ENCODE measurements around the gene USP17L18.
"Not testable (repeated sequence)": the region's sequence is repeated elsewhere in the genome, so short reads cannot be mapped to it uniquely, and the experiment has no call there.

USP17L18 gene, protein sequence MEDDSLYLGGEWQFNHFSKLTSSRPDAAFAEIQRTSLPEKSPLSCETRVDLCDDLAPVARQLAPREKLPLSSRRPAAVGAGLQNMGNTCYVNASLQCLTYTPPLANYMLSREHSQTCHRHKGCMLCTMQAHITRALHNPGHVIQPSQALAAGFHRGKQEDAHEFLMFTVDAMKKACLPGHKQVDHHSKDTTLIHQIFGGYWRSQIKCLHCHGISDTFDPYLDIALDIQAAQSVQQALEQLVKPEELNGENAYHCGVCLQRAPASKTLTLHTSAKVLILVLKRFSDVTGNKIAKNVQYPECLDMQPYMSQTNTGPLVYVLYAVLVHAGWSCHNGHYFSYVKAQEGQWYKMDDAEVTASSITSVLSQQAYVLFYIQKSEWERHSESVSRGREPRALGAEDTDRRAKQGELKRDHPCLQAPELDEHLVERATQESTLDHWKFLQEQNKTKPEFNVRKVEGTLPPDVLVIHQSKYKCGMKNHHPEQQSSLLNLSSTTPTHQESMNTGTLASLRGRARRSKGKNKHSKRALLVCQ

DNA sequence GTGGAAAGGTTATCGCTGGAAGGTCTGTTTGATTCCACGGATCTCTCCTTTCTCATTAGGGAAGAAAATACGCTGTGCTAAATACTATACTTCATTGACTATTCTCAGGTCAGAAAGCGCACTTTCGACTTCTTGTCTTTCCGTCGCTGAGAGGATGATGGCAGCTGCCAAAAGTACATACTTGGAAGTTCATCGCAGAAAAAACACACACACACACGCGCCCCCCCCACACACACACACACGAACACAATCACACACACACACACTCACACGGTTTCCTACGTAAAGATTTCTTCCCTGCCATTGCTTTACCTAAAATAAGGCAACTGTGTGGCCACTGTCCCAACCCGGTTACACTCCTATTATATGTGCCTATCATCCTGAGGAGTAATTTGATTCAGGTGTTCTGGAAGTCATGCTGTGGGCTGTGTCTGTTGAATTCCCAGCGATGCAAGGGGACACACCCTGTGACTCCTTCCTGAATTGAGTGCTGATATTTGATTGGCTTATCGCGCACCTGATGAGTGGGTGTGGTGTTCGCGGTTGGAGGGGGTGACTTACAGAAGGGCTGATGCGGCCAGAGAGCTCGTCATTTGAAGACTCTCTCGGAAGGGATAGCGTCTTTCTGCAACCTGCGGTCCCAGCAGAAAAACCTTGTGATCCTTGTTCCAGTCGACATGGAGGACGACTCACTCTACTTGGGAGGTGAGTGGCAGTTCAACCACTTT, at the start of gene USP17L18:
Gene USP17L18 (plus strand): TSS at position 678 of the 728 bp plus-strand sequence. CDS start 0 bp downstream, at position 678.
- DNase-seq = not testable (repeated sequence)

DNA sequence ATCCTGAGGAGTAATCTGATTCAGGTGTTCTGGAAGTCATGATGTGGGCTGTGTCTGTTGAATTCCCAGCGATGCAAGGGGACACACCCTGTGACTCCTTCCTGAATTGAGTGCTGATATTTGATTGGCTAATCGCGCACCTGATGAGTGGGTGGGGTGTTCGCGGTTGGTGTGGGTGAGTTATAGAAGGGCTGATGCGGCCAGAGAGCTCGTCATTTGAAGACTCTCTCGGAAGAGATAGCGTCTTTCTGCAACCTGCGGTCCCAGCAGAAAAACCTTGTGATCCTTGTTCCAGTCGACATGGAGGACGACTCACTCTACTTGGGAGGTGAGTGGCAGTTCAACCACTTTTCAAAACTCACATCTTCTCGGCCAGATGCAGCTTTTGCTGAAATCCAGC, 38.1 kb upstream of the USP17L18 start, which contains the start of gene USP17L10:
Gene USP17L10 (plus strand): TSS at position 301 of the 400 bp plus-strand sequence. CDS start 0 bp downstream, at position 301.
- not testable (repeated sequence) for DNase-seq

DNA sequence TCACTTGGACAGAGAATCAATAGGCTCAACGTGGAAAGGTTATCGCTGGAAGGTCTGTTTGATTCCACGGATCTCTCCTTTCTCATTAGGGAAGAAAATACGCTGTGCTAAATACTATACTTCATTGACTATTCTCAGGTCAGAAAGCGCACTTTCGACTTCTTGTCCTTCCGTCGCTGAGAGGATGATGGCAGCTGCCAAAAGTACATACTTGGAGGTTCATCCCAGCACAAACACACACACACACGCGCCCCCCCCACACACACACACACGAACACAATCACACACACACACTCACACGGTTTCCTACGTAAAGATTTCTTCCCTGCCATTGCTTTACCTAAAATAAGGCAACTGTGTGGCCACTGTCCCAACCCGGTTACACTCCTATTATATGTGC, 33.7 kb upstream of the USP17L18 start:
- DNase-seq = not testable (repeated sequence)

DNA sequence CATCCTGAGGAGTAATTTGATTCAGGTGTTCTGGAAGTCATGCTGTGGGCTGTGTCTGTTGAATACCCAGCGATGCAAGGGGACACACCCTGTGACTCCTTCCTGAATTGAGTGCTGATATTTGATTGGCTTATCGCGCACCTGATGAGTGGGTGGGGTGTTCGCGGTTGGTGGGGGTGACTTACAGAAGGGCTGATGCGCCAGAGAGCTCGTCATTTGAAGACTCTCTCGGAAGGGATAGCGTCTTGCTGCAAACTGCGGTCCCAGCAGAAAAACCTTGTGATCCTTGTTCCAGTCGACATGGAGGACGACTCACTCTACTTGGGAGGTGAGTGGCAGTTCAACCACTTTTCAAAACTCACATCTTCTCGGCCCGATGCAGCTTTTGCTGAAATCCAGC, 33.3 kb upstream of the USP17L18 start, which contains the start of gene USP17L11:
Gene USP17L11 (plus strand): TSS at position 301 of the 400 bp plus-strand sequence. CDS start 0 bp downstream, at position 301.
- DNase-seq = not testable (repeated sequence)

DNA sequence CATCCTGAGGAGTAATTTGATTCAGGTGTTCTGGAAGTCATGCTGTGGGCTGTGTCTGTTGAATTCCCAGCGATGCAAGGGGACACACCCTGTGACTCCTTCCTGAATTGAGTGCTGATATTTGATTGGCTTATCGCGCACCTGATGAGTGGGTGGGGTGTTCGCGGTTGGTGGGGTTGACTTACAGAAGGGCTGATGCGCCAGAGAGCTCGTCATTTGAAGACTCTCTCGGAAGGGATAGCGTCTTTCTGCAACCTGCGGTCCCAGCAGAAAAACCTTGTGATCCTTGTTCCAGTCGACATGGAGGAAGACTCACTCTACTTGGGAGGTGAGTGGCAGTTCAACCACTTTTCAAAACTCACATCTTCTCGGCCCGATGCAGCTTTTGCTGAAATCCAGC, 28.6 kb upstream of the USP17L18 start, which contains the start of gene USP17L12:
Gene USP17L12 (plus strand): TSS at position 301 of the 400 bp plus-strand sequence. CDS start 0 bp downstream, at position 301.
- DNase-seq = not testable (repeated sequence)

DNA sequence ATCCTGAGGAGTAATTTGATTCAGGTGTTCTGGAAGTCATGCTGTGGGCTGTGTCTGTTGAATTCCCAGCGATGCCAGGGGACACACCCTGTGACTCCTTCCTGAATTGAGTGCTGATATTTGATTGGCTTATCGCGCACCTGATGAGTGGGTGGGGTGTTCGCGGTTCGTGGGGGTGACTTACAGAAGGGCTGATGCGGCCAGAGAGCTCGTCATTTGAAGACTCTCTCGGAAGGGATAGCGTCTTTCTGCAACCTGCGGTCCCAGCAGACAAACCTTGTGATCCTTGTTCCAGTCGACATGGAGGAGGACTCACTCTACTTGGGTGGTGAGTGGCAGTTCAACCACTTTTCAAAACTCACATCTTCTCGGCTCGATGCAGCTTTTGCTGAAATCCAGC, 23.8 kb upstream of the USP17L18 start, which contains the start of gene USP17L13:
Gene USP17L13 (plus strand): TSS at position 301 of the 400 bp plus-strand sequence. CDS start 0 bp downstream, at position 301.
- not testable (repeated sequence) for DNase-seq

DNA sequence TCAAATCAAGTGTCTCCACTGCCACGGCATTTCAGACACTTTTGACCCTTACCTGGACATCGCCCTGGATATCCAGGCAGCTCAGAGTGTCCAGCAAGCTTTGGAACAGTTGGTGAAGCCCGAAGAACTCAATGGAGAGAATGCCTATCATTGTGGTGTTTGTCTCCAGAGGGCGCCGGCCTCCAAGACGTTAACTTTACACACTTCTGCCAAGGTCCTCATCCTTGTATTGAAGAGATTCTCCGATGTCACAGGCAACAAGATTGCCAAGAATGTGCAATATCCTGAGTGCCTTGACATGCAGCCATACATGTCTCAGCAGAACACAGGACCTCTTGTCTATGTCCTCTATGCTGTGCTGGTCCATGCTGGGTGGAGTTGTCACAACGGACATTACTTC, 18.2 kb upstream of the USP17L18 start:
- DNase-seq = not testable (repeated sequence)

DNA sequence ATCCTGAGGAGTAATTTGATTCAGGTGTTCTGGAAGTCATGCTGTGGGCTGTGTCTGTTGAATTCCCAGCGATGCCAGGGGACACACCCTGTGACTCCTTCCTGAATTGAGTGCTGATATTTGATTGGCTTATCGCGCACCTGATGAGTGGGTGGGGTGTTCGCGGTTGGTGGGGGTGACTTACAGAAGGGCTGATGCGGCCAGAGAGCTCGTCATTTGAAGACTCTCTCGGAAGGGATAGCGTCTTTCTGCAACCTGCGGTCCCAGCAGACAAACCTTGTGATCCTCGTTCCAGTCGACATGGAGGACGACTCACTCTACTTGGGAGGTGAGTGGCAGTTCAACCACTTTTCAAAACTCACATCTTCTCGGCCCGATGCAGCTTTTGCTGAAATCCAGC, 14.3 kb upstream of the USP17L18 start, which contains the start of gene USP17L15:
Gene USP17L15 (plus strand): TSS at position 301 of the 400 bp plus-strand sequence. CDS start 0 bp downstream, at position 301.
- DNase-seq = not testable (repeated sequence)

DNA sequence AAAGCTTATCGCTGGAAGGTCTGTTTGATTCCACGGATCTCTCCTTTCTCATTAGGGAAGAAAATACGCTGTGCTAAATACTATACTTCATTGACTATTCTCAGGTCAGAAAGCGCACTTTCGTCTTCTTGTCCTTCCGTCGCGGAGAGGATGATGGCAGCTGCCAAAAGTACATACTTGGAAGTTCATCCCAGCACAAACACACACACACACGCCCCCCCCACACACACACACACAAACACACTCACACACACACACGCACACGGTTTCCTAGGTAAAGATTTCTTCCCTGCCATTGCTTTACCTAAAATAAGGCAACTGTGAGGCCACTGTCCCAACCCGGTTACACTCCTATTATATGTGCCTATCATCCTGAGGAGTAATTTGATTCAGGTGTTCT, 10.0 kb upstream of the USP17L18 start:
- DNase-seq = not testable (repeated sequence)

DNA sequence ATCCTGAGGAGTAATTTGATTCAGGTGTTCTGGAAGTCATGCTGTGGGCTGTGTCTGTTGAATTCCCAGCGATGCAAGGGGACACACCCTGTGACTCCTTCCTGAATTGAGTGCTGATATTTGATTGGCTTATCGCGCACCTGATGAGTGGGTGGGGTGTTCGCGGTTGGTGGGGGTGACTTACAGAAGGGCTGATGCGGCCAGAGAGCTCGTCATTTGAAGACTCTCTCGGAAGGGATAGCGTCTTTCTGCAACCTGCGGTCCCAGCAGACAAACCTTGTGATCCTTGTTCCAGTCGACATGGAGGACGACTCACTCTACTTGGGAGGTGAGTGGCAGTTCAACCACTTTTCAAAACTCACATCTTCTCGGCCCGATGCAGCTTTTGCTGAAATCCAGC, 4.9 kb upstream of the USP17L18 start, which contains the start of gene USP17L17:
Gene USP17L17 (plus strand): TSS at position 301 of the 400 bp plus-strand sequence. CDS start 0 bp downstream, at position 301.
- DNase-seq = not testable (repeated sequence)

DNA sequence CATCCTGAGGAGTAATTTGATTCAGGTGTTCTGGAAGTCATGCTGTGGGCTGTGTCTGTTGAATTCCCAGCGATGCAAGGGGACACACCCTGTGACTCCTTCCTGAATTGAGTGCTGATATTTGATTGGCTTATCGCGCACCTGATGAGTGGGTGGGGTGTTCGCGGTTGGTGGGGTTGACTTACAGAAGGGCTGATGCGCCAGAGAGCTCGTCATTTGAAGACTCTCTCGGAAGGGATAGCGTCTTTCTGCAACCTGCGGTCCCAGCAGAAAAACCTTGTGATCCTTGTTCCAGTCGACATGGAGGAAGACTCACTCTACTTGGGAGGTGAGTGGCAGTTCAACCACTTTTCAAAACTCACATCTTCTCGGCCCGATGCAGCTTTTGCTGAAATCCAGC, 4.6 kb downstream of the USP17L18 start, which contains the start of gene USP17L19:
Gene USP17L19 (plus strand): TSS at position 301 of the 400 bp plus-strand sequence. CDS start 0 bp downstream, at position 301.
- DNase-seq = not testable (repeated sequence)

DNA sequence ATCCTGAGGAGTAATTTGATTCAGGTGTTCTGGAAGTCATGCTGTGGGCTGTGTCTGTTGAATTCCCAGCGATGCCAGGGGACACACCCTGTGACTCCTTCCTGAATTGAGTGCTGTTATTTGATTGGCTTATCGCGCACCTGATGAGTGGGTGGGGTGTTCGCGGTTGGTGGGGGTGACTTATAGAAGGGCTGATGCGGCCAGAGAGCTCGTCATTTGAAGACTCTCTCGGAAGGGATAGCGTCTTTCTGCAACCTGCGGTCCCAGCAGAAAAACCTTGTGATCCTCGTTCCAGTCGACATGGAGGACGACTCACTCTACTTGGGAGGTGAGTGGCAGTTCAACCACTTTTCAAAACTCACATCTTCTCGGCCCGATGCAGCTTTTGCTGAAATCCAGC, 9.4 kb downstream of the USP17L18 start, which contains the start of gene USP17L20:
Gene USP17L20 (plus strand): TSS at position 301 of the 400 bp plus-strand sequence. CDS start 0 bp downstream, at position 301.
- not testable (repeated sequence) for DNase-seq

DNA sequence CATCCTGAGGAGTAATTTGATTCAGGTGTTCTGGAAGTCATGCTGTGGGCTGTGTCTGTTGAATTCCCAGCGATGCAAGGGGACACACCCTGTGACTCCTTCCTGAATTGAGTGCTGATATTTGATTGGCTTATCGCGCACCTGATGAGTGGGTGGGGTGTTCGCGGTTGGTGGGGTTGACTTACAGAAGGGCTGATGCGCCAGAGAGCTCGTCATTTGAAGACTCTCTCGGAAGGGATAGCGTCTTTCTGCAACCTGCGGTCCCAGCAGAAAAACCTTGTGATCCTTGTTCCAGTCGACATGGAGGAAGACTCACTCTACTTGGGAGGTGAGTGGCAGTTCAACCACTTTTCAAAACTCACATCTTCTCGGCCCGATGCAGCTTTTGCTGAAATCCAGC, 14.1 kb downstream of the USP17L18 start, which contains the start of gene USP17L21:
Gene USP17L21 (plus strand): TSS at position 301 of the 400 bp plus-strand sequence. CDS start 0 bp downstream, at position 301.
- not testable (repeated sequence) for DNase-seq

DNA sequence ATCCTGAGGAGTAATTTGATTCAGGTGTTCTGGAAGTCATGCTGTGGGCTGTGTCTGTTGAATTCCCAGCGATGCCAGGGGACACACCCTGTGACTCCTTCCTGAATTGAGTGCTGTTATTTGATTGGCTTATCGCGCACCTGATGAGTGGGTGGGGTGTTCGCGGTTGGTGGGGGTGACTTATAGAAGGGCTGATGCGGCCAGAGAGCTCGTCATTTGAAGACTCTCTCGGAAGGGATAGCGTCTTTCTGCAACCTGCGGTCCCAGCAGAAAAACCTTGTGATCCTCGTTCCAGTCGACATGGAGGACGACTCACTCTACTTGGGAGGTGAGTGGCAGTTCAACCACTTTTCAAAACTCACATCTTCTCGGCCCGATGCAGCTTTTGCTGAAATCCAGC, 18.9 kb downstream of the USP17L18 start, which contains the start of gene USP17L22:
Gene USP17L22 (plus strand): TSS at position 301 of the 400 bp plus-strand sequence. CDS start 0 bp downstream, at position 301.
- DNase-seq = not testable (repeated sequence)

DNA sequence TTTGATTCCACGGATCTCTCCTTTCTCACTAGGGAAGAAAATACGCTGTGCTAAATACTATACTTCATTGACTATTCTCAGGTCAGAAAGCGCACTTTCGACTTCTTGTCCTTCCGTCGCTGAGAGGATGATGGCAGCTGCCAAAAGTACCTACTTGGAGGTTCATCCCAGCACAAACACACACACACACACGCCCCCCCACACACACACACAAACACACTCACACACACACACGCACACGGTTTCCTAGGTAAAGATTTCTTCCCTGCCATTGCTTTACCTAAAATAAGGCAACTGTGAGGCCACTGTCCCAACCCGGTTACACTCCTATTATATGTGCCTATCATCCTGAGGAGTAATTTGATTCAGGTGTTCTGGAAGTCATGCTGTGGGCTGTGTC, 23.3 kb downstream of the USP17L18 start:
- DNase-seq = not testable (repeated sequence)

All from DMS79 (cell line).